Neural crest cell (in vitro differentiated cells): Measurements from ENCODE around the gene BCAM. TPM values are rescaled to one million over a fixed set of nuclear protein-coding genes. Genes with fewer than 3 reads are reported as not detected.
"Not testable (repeated sequence)": the region's sequence is repeated elsewhere in the genome, so short reads cannot be mapped to it uniquely, and the experiment has no call there.

Source experiments
- DNase-seq: peaks from one replicate; pipeline ENCODE4 v3.0.0; 2021; ENCODE audit warnings: low read depth, mixed read lengths, low spot score
- H3K27ac Mint-ChIP-seq: one replicate; pipeline ENCODE4 v1.8.0; 2021; ENCODE audit warnings: mild to moderate bottlenecking, mixed read lengths; ENCODE audit not compliant: unreplicated experiment
- H3K27me3 Mint-ChIP-seq: 2 replicates; pipeline ENCODE4 v1.8.0; 2021; ENCODE audit warnings: low read depth, mild to moderate bottlenecking, mixed read lengths
- H3K36me3 Mint-ChIP-seq: 2 replicates; pipeline ENCODE4 v1.8.0; 2021; ENCODE audit warnings: low read depth, mild to moderate bottlenecking, mixed read lengths
- H3K4me1 Mint-ChIP-seq: 2 replicates; pipeline ENCODE4 v1.8.0; 2021; ENCODE audit warnings: mixed read lengths
- H3K4me3 Mint-ChIP-seq: one replicate; pipeline ENCODE4 v1.8.0; 2021; ENCODE audit warnings: mild to moderate bottlenecking, mixed read lengths
- H3K9me3 Mint-ChIP-seq: 2 replicates; pipeline ENCODE4 v1.8.0; 2021; ENCODE audit warnings: mixed read lengths
- total RNA-seq: library from RNA; stranded (reverse); gene quantifications from 2 replicates; pipeline ENCODE4 v1.2.1, GENCODE V29; 2021
- TF ChIP-seq, protein P1 (sequence below): fragments of 200-600 bp; sonication (generic); conservative IDR thresholded peaks from 2 replicates; pipeline ENCODE4 v1.5.0; 2021; ENCODE audit warnings: antibody characterized with exemption, mild to moderate bottlenecking

The BCAM gene
- total RNA-seq, 1 donor from 2014 or later = 5.5 TPM

DNA sequence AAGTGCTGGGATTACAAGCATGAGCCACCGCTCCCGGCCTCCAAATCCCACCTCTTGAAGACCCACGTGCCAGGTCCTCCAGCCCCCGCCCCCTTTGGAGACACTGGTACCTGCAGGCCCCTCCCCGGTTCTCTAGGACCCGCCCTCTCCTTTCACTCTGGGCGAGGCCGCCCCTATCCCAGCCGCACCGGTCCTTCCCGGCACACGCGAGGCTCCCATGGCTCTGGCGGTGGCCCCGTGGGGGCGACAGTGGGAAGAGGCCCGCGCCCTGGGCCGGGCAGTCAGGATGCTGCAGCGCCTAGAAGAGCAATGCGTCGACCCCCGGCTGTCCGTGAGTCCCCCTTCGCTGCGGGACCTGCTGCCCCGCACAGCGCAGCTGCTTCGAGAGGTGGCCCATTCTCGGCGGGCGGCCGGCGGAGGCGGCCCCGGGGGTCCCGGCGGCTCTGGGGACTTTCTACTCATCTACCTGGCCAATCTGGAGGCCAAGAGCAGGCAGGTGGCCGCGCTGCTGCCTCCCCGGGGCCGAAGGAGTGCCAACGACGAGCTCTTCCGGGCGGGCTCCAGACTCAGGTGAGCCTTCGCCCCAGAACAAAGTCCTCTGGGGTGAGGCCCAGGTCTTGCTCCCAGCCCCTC, 31.1 kb upstream of the BCAM start, which contains the start of gene CBLC:
CBLC (plus strand) TSS at position 176 of the 633 bp plus-strand sequence; CDS start at position 218, 42 bp downstream.
- Mint-ChIP-seq H3K27me3 (peaks cover 40% of the 10 kb centered on the region), H3K4me3 (no peak within 1 kb of the TSS), H3K27ac (no peak within 1 kb of the TSS), H3K36me3 (no peaks in the 10 kb centered on the region), H3K9me3 (no peaks in the 10 kb centered on the region), H3K4me1 (no peaks in the 10 kb centered on the region)
- DNase-seq = no peak
- TF ChIP-seq, protein P1, sequence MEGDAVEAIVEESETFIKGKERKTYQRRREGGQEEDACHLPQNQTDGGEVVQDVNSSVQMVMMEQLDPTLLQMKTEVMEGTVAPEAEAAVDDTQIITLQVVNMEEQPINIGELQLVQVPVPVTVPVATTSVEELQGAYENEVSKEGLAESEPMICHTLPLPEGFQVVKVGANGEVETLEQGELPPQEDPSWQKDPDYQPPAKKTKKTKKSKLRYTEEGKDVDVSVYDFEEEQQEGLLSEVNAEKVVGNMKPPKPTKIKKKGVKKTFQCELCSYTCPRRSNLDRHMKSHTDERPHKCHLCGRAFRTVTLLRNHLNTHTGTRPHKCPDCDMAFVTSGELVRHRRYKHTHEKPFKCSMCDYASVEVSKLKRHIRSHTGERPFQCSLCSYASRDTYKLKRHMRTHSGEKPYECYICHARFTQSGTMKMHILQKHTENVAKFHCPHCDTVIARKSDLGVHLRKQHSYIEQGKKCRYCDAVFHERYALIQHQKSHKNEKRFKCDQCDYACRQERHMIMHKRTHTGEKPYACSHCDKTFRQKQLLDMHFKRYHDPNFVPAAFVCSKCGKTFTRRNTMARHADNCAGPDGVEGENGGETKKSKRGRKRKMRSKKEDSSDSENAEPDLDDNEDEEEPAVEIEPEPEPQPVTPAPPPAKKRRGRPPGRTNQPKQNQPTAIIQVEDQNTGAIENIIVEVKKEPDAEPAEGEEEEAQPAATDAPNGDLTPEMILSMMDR = peak; percentile 24

DNA sequence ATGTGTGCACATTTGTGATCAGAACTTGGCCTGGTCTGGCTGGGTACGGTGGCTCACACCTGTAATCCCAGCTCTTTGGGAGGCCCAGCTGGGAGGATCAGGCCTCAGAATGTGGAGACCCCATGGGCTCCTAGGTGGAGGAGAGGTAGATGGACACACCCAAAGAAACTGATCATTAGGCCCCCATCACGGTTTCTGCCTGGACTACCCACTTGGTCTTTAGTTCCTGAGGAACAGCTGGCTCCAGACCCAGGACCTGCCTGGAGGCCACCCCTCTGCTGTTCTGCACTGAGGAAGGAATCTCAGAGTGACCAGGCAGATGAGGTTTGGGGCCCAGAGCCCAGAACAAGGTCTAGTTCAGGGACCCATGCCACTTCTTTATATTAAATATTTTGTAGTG, 29.8 kb upstream of the BCAM start:
- H3K4me1 Mint-ChIP-seq = peaks cover 1% of the 10 kb centered on the region
- H3K27me3 Mint-ChIP-seq = peaks cover 27% of the 10 kb centered on the region
- H3K9me3 Mint-ChIP-seq = no peaks in the 10 kb centered on the region
- no peak for DNase-seq
- H3K27ac Mint-ChIP-seq = no peak overlapping the region
- no peak overlapping the region for H3K4me3 Mint-ChIP-seq
- TF ChIP-seq, protein P1 = no peak
- no peaks in the 10 kb centered on the region for H3K36me3 Mint-ChIP-seq

DNA sequence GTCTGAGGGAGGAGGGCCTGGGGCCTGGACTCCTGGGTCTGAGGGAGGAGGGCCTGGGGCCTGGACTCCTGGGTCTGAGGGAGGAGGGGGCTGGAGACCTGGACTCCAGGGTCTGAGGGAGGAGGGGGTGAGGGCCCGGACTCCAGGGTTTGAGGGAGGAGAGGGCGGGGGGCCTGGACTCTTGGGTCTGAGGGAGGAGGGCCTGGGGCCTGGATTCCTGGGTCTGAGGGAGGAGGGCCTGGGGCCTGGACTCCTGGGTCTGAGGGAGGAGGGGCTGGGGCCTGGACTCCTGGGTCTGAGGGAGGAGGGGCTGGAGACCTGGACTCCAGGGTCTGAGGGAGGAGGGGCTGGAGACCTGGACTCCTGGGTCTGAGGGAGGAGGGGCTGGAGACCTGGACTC, 27.2 kb upstream of the BCAM start:
- not testable (repeated sequence) for H3K36me3 Mint-ChIP-seq, H3K4me1 Mint-ChIP-seq, H3K9me3 Mint-ChIP-seq, H3K27ac Mint-ChIP-seq, DNase-seq, H3K4me3 Mint-ChIP-seq
- H3K27me3 Mint-ChIP-seq = peaks cover 23% of the 10 kb centered on the region

DNA sequence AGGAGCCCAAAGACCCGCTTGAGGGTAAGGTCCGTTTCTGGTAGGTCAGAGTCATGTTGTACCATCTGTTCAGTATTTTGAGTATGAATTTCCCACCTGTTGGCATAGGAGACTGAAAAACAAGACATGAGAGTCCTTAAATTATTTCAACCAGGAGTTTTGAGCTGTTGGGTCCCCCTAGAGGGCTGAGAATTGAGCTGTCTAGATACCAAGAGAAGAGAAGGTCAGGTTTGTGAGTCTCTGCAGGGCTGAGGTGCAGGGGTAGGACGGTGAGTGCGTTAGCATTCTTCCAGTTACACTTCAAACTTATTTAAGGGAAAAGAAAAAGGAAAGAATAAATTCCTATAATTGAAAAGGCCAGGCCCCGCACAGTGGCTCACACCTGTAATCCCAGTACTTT, 26.2 kb upstream of the BCAM start:
- no peak for DNase-seq
- TF ChIP-seq, protein P1 = peak; percentile 14
- Mint-ChIP-seq H3K9me3 (no peaks in the 10 kb centered on the region), H3K27ac (no peak overlapping the region), H3K4me1 (peaks cover 6% of the 10 kb centered on the region), H3K4me3 (no peak overlapping the region), H3K27me3 (peaks cover 16% of the 10 kb centered on the region), H3K36me3 (no peaks in the 10 kb centered on the region)

DNA sequence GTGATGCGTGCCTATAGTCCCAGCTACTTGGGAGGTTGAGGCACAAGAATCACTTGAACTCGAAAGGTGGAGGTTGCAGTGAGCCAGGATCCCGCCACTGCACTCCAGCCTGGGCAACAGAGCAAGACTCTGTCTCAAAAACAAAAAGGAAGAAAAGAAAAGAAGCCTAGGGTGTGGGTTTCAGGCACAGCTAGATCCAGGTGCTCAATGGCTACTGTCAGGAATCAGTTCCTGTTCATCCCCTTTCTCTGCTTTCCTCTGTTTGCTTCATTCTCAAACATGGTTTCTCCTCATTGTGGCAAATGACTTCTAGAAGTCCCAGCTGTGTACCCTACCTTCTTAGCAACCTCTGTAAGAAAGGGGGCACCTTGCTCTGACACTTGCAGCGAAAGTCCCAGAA, 25.4 kb upstream of the BCAM start:
- Mint-ChIP-seq H3K4me3 (no peak overlapping the region), H3K9me3 (no peaks in the 10 kb centered on the region)
- TF ChIP-seq, protein P1 = no peak

DNA sequence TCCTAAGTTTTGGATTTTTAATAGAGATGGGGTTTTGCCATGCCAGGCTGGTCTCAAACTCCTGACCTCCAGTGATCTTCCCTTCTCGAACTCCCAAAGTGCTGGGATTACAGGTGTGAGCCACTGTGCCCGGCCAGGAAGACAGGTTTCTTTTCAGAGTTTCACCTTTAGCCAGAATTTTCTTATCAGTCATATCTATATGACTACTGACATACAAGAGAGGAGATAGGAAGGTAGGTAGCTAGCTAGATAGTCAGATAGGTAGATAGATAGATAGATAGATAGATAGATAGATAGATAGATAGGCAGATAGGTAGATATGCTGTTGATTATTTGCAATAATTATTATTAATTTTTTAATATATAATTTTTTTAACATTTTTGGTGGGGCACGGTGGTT, 23.6 kb upstream of the BCAM start:
- Mint-ChIP-seq H3K4me3 (no peak overlapping the region), H3K36me3 (no peaks in the 10 kb centered on the region), H3K4me1 (peaks cover 6% of the 10 kb centered on the region), H3K27me3 (peaks cover 6% of the 10 kb centered on the region), H3K27ac (no peak overlapping the region), H3K9me3 (no peaks in the 10 kb centered on the region)
- TF ChIP-seq, protein P1 = no peak
- DNase-seq = no peak

More for the DNA sequence above, 25.4 kb upstream of the BCAM start:
- DNase-seq = no peak
- H3K4me1 Mint-ChIP-seq = peaks cover 6% of the 10 kb centered on the region
- no peaks in the 10 kb centered on the region for H3K36me3 Mint-ChIP-seq
- peaks cover 15% of the 10 kb centered on the region for H3K27me3 Mint-ChIP-seq
- H3K27ac Mint-ChIP-seq = no peak overlapping the region
